Thyroid gland (tissue), 4 donors: ENCODE data around the gene ENOX1. TPM values are rescaled to one million over a fixed set of nuclear protein-coding genes. Genes with fewer than 3 reads are reported as not detected.

Source experiments
- DNase-seq, 2 donors: peaks; one replicate each; pipeline ENCODE4 v3.0.0-alpha.2; 2019
- H3K27ac ChIP-seq, 3 donors: fragments of 200-600 bp; sonication (generic); 1 replicate in 2 of 3; 2 replicates in 1 of 3; pipeline ENCODE4 v1.5.1; 2016 to 2019; ENCODE audit warnings: mild to moderate bottlenecking in 1 of 3, moderate library complexity in 1 of 3
- H3K27me3 ChIP-seq: fragments of 200-600 bp; sonication (generic); one replicate; pipeline ENCODE4 v1.5.1; 2019
- H3K36me3 ChIP-seq, 2 donors: fragments of 200-600 bp; sonication (generic); one replicate each; pipeline ENCODE4 v1.5.1; 2016 to 2019
- H3K4me1 ChIP-seq, 2 donors: fragments of 200-600 bp; sonication (generic); one replicate each; pipeline ENCODE4 v1.5.1; 2017 to 2019
- H3K4me3 ChIP-seq, 3 donors: fragments of 200-600 bp; sonication (generic); replicated peaks in 1 of 3; 1 replicate in 2 of 3; 2 replicates in 1 of 3; pipeline ENCODE4 v1.5.1; 2016; ENCODE audit warnings: mild to moderate bottlenecking in 1 of 3
- H3K9me3 ChIP-seq: fragments of 200-600 bp; sonication (generic); one replicate; pipeline ENCODE4 v1.5.1; 2017
- CTCF ChIP-seq, 6 experiments: fragments of 200-600 bp in 3 of 6; fragments of 450-650 bp in 3 of 6; sonication (generic) in 3 of 6; IDR thresholded peaks; one replicate each; pipeline ENCODE4 v1.5.1; 2016 to 2019; ENCODE audit warnings: antibody characterized with exemption in 6 of 6, mild to moderate bottlenecking in 2 of 6, inconsistent platforms in 1 of 6, moderate library complexity in 1 of 6
- POLR2A ChIP-seq, 2 donors: fragments of 450-650 bp; IDR thresholded peaks; one replicate each; pipeline ENCODE4 v1.6.1; 2017; ENCODE audit warnings: antibody characterized with exemption in 2 of 2, mild to moderate bottlenecking in 2 of 2, moderate library complexity in 1 of 2
- WGBS, 2 donors: methylation state at CpG; one replicate each; pipeline ENCODE4 v1.1.5; 2017; 5-methylcytosine and 5-hydroxymethylcytosine counted together
- intact Hi-C: fragments of 100-400 bp; cut with DNase I; formaldehyde crosslinking; loops from one replicate; pipeline ENCODE4 v1.15.1; 2023
- total RNA-seq, 4 donors: library from RNA; depleted of rRNA; stranded (reverse); fragments of >200 nt; gene quantifications; one replicate each; pipeline ENCODE4 v1.2.3, GENCODE V29; 2016

The ENOX1 gene
- total RNA-seq, 4 donors from 2014 or later = 0.13 to 1.8 (median 0.31) TPM

- no peaks in the 10 kb centered on the region for H3K9me3 ChIP-seq
- H3K4me3 ChIP-seq = no peak overlapping the region
- intact Hi-C loops = no loop called here
- 96 to 99% methylated on average over 4 of the region's 4 CpGs for WGBS, 2 donors
- DNase-seq = no peak
- no peaks in the 10 kb centered on the region for H3K36me3 ChIP-seq
- no peak overlapping the region for H3K27ac ChIP-seq
- no peaks in the 10 kb centered on the region for H3K4me1 ChIP-seq
- TF ChIP-seq CTCF (IDR thresholded peaks at IDR 0.05) = no peak
- no peak for TF ChIP-seq POLR2A (IDR thresholded peaks at IDR 0.05)
- no peaks in the 10 kb centered on the region for H3K27me3 ChIP-seq
Measured at GRCh38 chr13:43326100-43326499, 460.7 kb downstream of the ENOX1 start.

- Histone ChIP-seq H3K4me3 (no peak overlapping the region), H3K4me1 (no peaks in the 10 kb centered on the region), H3K27me3 (no peaks in the 10 kb centered on the region), H3K27ac (no peak overlapping the region), H3K36me3 (no peaks in the 10 kb centered on the region), H3K9me3 (no peaks in the 10 kb centered on the region)
- no peak for DNase-seq
- TF ChIP-seq CTCF (IDR thresholded peaks at IDR 0.05) (no peak), POLR2A (IDR thresholded peaks at IDR 0.05) (no peak)
- 80 to 82% methylated on average over 4 of the region's 4 CpGs for WGBS, 2 donors
- intact Hi-C loops = no loop called here
Measured at GRCh38 chr13:43325636-43326035, 461.1 kb downstream of the ENOX1 start.

GRCh38 chr13:43324129-43324528, 462.6 kb downstream of the ENOX1 start:
- H3K27ac ChIP-seq = no peak overlapping the region
- H3K27me3 ChIP-seq = no peaks in the 10 kb centered on the region
- H3K9me3 ChIP-seq = no peaks in the 10 kb centered on the region
- H3K4me1 ChIP-seq = no peaks in the 10 kb centered on the region
- intact Hi-C loops = no loop called here
- H3K36me3 ChIP-seq = no peaks in the 10 kb centered on the region
- WGBS, 2 donors = 67 to 85% methylated on average over 3 of the region's 3 CpGs
- TF ChIP-seq POLR2A (IDR thresholded peaks at IDR 0.05) = no peak
- TF ChIP-seq CTCF (IDR thresholded peaks at IDR 0.05) = no peak
- DNase-seq = no peak
- no peak overlapping the region for H3K4me3 ChIP-seq

GRCh38 chr13:43319617-43320444, 466.9 kb downstream of the ENOX1 start:
- Histone ChIP-seq H3K4me1 (peaks cover 0 to 5% of the 10 kb centered on the region in 2 donors), H3K9me3 (no peaks in the 10 kb centered on the region), H3K27me3 (no peaks in the 10 kb centered on the region), H3K36me3 (no peaks in the 10 kb centered on the region), H3K27ac (no peak overlapping the region), H3K4me3 (no peak overlapping the region)
- intact Hi-C loops = no loop called here
- TF ChIP-seq POLR2A (IDR thresholded peaks at IDR 0.05) (no peak), CTCF (IDR thresholded peaks at IDR 0.05) (no peak)
- 77 to 78% methylated on average over 10 of the region's 10 CpGs for WGBS, 2 donors
- DNase-seq = no peak

GRCh38 chr13:43316946-43317353, 469.8 kb downstream of the ENOX1 start:
- no peak for DNase-seq
- H3K27ac ChIP-seq = no peak overlapping the region
- no peaks in the 10 kb centered on the region for H3K36me3 ChIP-seq
- H3K9me3 ChIP-seq = no peaks in the 10 kb centered on the region
- no peak for TF ChIP-seq CTCF (IDR thresholded peaks at IDR 0.05)
- no peak for TF ChIP-seq POLR2A (IDR thresholded peaks at IDR 0.05)
- intact Hi-C loops = no loop called here
- WGBS, 2 donors = 17 to 37% methylated on average over 4 of the region's 4 CpGs
- peaks cover 0 to 5% of the 10 kb centered on the region in 2 donors for H3K4me1 ChIP-seq
- H3K27me3 ChIP-seq = no peaks in the 10 kb centered on the region
- no peak overlapping the region for H3K4me3 ChIP-seq
